ENCODE results near the gene GDPD3.

The GDPD3 gene

DNA sequence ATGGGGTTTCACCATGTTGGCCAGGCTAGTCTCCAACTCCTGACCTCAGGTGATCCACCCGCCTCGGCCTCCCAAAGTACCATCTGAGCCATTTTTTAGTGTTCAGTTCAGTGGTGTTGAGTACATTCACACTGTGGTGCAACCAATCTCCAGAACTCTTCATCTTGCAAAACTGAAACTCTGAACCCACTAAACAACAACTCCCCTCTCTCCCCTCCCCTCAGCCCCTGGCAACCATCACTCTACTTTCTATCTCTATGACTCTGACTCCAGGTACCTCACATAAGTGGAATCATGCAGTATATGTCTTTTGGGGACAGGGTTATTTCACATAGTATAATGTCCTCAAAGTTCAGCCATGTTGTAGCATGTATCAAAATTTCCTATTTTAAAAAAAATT, 28.4 kb upstream of the GDPD3 start:
- Histone ChIP-seq H3K36me3 (ENCODE audit: insufficient read depth) (no peaks in the 10 kb centered on the region), H3K4me1 (ENCODE audit: low read depth, poor library complexity, severe bottlenecking) (no peaks in the 10 kb centered on the region), H3K79me2 (ENCODE audit: insufficient read depth, low read depth) (no peaks in the 10 kb centered on the region), H3K9ac (no peak overlapping the region), H3K27ac (no peak overlapping the region), H3K4me2 (no peak overlapping the region), H3K4me3 (IDR thresholded peaks at IDR 0.05; ENCODE audit: insufficient read depth, low read depth, low read length) (no peak overlapping the region), H4K20me1 (ENCODE audit: insufficient read depth) (no peaks in the 10 kb centered on the region), H2AFZ (ENCODE audit: low read depth) (peak overlapping the region; percentile 0; the same call in 1 of the 2 replicates), H3K27me3 (ENCODE audit: insufficient read depth, low read depth) (no peaks in the 10 kb centered on the region)
- TF ChIP-seq, protein P1, sequence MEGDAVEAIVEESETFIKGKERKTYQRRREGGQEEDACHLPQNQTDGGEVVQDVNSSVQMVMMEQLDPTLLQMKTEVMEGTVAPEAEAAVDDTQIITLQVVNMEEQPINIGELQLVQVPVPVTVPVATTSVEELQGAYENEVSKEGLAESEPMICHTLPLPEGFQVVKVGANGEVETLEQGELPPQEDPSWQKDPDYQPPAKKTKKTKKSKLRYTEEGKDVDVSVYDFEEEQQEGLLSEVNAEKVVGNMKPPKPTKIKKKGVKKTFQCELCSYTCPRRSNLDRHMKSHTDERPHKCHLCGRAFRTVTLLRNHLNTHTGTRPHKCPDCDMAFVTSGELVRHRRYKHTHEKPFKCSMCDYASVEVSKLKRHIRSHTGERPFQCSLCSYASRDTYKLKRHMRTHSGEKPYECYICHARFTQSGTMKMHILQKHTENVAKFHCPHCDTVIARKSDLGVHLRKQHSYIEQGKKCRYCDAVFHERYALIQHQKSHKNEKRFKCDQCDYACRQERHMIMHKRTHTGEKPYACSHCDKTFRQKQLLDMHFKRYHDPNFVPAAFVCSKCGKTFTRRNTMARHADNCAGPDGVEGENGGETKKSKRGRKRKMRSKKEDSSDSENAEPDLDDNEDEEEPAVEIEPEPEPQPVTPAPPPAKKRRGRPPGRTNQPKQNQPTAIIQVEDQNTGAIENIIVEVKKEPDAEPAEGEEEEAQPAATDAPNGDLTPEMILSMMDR (conservative IDR thresholded peaks at IDR 0.05; ENCODE audit: low read depth, low read length), result no peak

DNA sequence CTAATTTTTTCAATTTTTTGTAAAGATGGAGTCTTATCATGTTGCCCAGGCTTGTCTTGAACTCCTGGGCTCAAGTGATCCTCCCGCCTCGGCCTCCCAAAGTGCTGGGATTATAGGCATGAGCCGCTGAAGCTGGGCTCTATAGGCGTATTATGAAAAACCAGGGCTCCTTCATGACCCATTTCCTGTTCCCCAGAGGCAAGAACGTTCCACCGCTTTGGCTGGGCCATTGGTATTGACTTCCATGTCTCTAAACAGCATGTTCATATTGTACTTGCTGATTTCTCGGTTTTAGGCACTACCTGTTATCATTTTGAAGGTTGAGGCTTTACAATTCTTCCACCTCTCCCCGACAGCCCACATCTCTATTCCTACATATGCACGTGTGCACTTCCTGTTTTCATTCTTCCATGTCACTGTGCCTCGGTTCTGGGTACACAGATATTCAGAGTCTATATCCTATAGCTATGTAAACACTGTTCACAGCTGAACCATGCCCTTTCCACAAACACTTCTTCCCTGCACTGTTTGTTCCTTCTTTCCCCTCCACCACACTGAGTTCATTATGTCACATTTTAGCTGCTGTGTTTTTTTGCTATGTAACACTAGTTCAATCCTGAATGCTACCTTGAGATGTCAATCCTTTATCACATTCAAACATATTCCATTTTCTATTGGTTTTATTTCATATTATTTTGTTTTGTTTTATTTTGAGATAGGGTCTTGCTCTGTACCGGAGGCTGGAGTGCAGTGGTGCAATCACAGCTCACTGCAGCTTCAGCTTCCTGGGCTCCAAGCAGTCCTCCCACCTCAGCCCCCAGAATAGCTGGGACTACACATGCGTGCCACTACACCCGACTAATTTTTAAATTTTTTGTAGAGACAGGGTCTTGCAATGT, 26.5 kb upstream of the GDPD3 start:
- Histone ChIP-seq H3K4me1 (ENCODE audit: low read depth, poor library complexity, severe bottlenecking) (no peaks in the 10 kb centered on the region), H2AFZ (ENCODE audit: low read depth) (no peak overlapping the region), H3K27me3 (ENCODE audit: insufficient read depth, low read depth) (no peaks in the 10 kb centered on the region), H3K9ac (no peak overlapping the region), H3K36me3 (ENCODE audit: insufficient read depth) (no peaks in the 10 kb centered on the region), H3K4me2 (no peak overlapping the region), H3K4me3 (IDR thresholded peaks at IDR 0.05; ENCODE audit: insufficient read depth, low read depth, low read length) (no peak overlapping the region), H4K20me1 (ENCODE audit: insufficient read depth) (no peaks in the 10 kb centered on the region), H3K79me2 (ENCODE audit: insufficient read depth, low read depth) (no peaks in the 10 kb centered on the region), H3K27ac (no peak overlapping the region)
- TF ChIP-seq, protein P1 (conservative IDR thresholded peaks at IDR 0.05; ENCODE audit: low read depth, low read length), result no peak

DNA sequence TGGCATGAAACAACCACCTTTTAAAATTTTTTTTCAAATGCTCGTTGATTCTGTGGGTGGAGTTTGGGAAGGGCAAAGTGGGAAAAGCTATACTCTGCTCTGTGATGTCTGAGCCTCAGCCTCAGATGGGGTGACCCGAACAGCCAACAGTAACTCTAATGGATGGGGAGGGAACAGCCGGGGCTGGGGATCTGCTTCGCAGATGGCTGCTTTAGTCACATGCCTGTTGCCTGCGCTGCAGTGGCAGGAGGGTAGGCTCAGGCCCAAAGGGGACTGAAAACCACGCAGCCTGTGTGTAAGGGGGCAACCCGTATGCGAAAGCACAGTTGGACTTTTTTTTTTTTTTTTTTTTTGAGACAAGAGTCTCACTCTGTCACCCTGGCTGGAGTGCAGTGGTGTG, 24.6 kb upstream of the GDPD3 start:
- Histone ChIP-seq H2AFZ (ENCODE audit: low read depth) (no peak overlapping the region), H3K27me3 (ENCODE audit: insufficient read depth, low read depth) (no peaks in the 10 kb centered on the region), H3K4me2 (no peak overlapping the region), H3K4me1 (ENCODE audit: low read depth, poor library complexity, severe bottlenecking) (no peaks in the 10 kb centered on the region), H4K20me1 (ENCODE audit: insufficient read depth) (no peaks in the 10 kb centered on the region), H3K79me2 (ENCODE audit: insufficient read depth, low read depth) (no peaks in the 10 kb centered on the region), H3K36me3 (ENCODE audit: insufficient read depth) (no peaks in the 10 kb centered on the region), H3K4me3 (IDR thresholded peaks at IDR 0.05; ENCODE audit: insufficient read depth, low read depth, low read length) (no peak overlapping the region), H3K27ac (no peak overlapping the region), H3K9ac (no peak overlapping the region)
- TF ChIP-seq, protein P1 (conservative IDR thresholded peaks at IDR 0.05; ENCODE audit: low read depth, low read length), result no peak

DNA sequence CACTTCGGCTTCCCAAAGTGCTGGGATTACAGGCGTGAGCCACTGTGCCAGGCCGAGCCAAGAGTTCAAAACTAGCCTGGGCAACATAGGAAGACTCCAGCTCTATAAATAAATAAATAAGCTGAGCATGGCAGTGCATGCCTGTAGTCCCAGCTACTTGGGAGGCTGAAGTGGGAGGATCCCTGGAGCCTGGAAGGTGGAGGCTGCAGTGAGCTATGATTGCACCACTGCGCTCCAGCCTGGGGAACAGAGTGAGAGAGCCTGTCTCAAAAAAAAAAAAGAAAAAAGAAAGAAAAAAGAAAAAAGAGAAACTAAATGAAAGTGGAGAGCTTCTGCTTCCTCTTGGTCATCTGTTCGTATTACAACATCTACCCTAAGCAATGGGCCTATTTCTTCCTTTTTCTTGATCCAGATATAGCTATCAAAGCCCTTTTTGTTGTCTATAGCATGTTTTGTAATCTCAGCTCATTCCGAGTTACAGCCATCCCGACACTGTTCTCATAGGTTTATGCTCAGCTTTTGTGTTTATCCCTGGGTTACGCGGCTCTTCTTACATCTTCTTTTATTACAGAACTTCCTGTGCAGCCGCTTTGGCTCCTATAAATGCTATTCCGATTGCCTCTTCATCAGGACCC, 23.8 kb upstream of the GDPD3 start:
- Histone ChIP-seq H4K20me1 (ENCODE audit: insufficient read depth) (no peaks in the 10 kb centered on the region), H3K27ac (no peak overlapping the region), H3K4me2 (no peak overlapping the region), H3K4me3 (IDR thresholded peaks at IDR 0.05; ENCODE audit: insufficient read depth, low read depth, low read length) (no peak overlapping the region), H3K36me3 (ENCODE audit: insufficient read depth) (no peaks in the 10 kb centered on the region), H3K27me3 (ENCODE audit: insufficient read depth, low read depth) (no peaks in the 10 kb centered on the region), H3K79me2 (ENCODE audit: insufficient read depth, low read depth) (no peaks in the 10 kb centered on the region), H2AFZ (ENCODE audit: low read depth) (no peak overlapping the region), H3K9ac (no peak overlapping the region), H3K4me1 (ENCODE audit: low read depth, poor library complexity, severe bottlenecking) (no peaks in the 10 kb centered on the region)
- TF ChIP-seq, protein P1 (conservative IDR thresholded peaks at IDR 0.05; ENCODE audit: low read depth, low read length), result no peak
